Spleen (tissue), 7 donors: ENCODE data around the gene NAA40.

Source experiments
- POLR2A ChIP-seq, 3 donors: fragments of 450-650 bp; IDR thresholded peaks; one replicate each; pipeline ENCODE4 v1.5.1; 2017; ENCODE audit warnings: antibody characterized with exemption in 3 of 3, mild to moderate bottlenecking in 1 of 3
- TF ChIP-seq, protein P1 (sequence below), 11 experiments: fragments of 200-600 bp in 7 of 11; fragments of 450-650 bp in 4 of 11; sonication (generic) in 4 of 11; IDR thresholded peaks in 8 of 11; conservative IDR thresholded peaks in 3 of 11; 1 replicate in 7 of 11; 2 replicates in 4 of 11; pipeline versions ENCODE4 v1.4.0 to v1.8.0; 2016 to 2021; ENCODE audit warnings: antibody characterized with exemption in 11 of 11, inconsistent platforms in 4 of 11, mild to moderate bottlenecking in 1 of 11
- donor health status: DM: no; HTN: no; CAD: no; lungs with moderate emphysema.
- donor health status: DM: no; HTN: no; CAD: no.
- donor health status: DM: no; HTN: no; CAD: no.

GRCh38 chr11:63942803-63943202 is 4.0 kb downstream of the NAA40 start:
- TF ChIP-seq, protein P1, sequence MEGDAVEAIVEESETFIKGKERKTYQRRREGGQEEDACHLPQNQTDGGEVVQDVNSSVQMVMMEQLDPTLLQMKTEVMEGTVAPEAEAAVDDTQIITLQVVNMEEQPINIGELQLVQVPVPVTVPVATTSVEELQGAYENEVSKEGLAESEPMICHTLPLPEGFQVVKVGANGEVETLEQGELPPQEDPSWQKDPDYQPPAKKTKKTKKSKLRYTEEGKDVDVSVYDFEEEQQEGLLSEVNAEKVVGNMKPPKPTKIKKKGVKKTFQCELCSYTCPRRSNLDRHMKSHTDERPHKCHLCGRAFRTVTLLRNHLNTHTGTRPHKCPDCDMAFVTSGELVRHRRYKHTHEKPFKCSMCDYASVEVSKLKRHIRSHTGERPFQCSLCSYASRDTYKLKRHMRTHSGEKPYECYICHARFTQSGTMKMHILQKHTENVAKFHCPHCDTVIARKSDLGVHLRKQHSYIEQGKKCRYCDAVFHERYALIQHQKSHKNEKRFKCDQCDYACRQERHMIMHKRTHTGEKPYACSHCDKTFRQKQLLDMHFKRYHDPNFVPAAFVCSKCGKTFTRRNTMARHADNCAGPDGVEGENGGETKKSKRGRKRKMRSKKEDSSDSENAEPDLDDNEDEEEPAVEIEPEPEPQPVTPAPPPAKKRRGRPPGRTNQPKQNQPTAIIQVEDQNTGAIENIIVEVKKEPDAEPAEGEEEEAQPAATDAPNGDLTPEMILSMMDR (IDR thresholded peaks at IDR 0.05 in 8 of 11, conservative IDR thresholded peaks at IDR 0.05 in 3 of 11): no peak
- no peak for TF ChIP-seq POLR2A (IDR thresholded peaks at IDR 0.05)
